Testis (tissue), 2 donors: Measurements from ENCODE around the gene ANTXRL.
"Not testable (repeated sequence)": the region's sequence is repeated elsewhere in the genome, so short reads cannot be mapped to it uniquely, and the experiment has no call there.

Experiments
- POLR2A ChIP-seq: fragments of 450-650 bp; IDR thresholded peaks from one replicate; pipeline ENCODE4 v1.6.1; 2017; ENCODE audit warnings: antibody characterized with exemption, mild to moderate bottlenecking, moderate library complexity
- TF ChIP-seq, protein P1 (sequence below), 3 experiments: fragments of 450-650 bp in 2 of 3; fragments of 200-600 bp in 1 of 3; sonication (generic) in 1 of 3; IDR thresholded peaks; one replicate each; pipeline ENCODE4 v1.5.1; 2016 to 2019; ENCODE audit warnings: antibody characterized with exemption in 3 of 3, mild to moderate bottlenecking in 2 of 3, moderate library complexity in 1 of 3

DNA sequence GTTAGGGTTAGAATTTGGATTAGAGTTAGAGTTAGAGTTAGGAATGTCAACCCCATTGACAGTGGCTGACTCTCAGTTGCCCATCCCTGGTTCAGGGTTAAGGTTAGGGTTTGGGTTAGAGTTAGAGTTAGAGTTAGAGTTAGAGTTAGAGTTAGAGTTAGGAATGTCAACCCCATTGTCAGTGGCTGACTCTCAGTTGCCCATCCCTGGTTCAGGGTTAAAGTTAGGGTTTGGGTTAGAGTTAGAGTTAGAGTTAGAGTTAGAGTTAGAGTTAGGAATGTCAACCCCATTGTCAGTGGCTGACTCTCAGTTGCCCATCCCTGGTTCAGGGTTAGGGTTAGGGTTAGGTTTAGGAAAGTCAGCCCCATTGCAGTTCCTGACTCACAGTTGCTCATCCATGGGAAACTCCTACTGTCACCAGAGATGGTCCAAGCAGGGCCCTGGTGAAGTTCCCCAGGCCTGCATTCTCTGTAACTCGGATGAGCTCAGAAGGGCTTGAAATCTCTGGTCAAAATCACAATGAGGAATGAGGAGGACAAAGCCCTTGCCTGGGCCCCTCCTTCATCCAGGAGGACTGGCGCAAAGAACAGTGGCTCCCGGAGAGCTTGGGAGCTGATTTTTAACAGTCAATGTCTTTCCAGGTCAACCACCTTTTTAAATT is 8.7 kb downstream of the ANTXRL start:
- TF ChIP-seq, protein P1, sequence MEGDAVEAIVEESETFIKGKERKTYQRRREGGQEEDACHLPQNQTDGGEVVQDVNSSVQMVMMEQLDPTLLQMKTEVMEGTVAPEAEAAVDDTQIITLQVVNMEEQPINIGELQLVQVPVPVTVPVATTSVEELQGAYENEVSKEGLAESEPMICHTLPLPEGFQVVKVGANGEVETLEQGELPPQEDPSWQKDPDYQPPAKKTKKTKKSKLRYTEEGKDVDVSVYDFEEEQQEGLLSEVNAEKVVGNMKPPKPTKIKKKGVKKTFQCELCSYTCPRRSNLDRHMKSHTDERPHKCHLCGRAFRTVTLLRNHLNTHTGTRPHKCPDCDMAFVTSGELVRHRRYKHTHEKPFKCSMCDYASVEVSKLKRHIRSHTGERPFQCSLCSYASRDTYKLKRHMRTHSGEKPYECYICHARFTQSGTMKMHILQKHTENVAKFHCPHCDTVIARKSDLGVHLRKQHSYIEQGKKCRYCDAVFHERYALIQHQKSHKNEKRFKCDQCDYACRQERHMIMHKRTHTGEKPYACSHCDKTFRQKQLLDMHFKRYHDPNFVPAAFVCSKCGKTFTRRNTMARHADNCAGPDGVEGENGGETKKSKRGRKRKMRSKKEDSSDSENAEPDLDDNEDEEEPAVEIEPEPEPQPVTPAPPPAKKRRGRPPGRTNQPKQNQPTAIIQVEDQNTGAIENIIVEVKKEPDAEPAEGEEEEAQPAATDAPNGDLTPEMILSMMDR (IDR thresholded peaks at IDR 0.05), result not testable (repeated sequence)
- TF ChIP-seq POLR2A, result not testable (repeated sequence)
